Ureter (tissue), 1 donor: ENCODE data around the gene TMEM200A. TPM values are rescaled to one million over a fixed set of nuclear protein-coding genes. Genes with fewer than 3 reads are reported as not detected.

ENCODE experiments used
- DNase-seq: peaks from one replicate; pipeline ENCODE4 v3.0.0-alpha.2; 2020; ENCODE audit warnings: low spot score
- total RNA-seq: library from RNA; stranded (reverse); gene quantifications from one replicate; pipeline ENCODE4 v1.2.4, GENCODE V29; 2023
- donor health status: DM: yes; HTN: yes; CAD: no.

The TMEM200A gene
- total RNA-seq, 1 donor from 2014 or later = 4.5 TPM

DNA sequence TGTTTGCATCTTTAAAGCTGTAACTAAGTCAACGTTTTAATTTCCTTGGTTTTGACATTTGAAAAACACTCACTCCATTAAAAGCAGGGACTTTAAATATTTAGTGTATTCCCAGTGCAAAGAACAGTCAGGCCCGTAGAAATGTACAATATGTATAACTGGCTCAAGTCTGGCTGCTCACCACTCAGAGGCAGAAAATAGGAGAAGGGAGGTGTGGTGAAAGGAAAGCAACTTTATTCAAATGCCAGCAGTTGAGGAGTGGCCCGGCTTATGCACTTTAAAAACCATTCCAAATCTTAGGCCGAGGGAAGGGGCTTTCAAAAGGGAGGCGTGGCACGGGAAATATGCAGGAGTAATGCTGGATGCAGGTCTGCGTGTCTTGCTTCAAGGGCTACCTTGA, 120.6 kb downstream of the TMEM200A start:
- no peak for DNase-seq

DNA sequence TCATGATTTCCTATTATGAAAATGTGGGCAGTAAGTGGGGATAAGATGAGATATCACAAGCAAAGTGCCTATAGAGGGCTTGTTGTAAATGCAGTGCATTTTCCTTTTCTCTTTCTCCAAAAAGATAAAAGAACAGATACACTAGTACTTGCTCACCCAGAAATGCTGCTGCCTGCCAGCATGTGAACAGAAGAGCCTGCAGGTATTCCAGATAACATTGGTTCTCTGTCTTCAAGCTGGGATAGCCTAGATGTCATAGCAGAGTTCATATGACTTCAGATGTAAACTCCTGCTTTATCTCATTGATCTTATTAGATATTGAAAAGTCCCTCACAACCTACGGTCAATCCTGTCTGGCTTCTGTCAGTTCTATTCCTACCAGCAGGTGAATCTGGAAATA, 123.7 kb downstream of the TMEM200A start:
- no peak for DNase-seq

Other genes starting within 250 kb of the TMEM200A start
- gene SAMD3, start 143.1 kb upstream of the TMEM200A start, total RNA-seq = 1.9 TPM